ENCODE measurements around the gene UQCC2.

Gene UQCC2

DNA sequence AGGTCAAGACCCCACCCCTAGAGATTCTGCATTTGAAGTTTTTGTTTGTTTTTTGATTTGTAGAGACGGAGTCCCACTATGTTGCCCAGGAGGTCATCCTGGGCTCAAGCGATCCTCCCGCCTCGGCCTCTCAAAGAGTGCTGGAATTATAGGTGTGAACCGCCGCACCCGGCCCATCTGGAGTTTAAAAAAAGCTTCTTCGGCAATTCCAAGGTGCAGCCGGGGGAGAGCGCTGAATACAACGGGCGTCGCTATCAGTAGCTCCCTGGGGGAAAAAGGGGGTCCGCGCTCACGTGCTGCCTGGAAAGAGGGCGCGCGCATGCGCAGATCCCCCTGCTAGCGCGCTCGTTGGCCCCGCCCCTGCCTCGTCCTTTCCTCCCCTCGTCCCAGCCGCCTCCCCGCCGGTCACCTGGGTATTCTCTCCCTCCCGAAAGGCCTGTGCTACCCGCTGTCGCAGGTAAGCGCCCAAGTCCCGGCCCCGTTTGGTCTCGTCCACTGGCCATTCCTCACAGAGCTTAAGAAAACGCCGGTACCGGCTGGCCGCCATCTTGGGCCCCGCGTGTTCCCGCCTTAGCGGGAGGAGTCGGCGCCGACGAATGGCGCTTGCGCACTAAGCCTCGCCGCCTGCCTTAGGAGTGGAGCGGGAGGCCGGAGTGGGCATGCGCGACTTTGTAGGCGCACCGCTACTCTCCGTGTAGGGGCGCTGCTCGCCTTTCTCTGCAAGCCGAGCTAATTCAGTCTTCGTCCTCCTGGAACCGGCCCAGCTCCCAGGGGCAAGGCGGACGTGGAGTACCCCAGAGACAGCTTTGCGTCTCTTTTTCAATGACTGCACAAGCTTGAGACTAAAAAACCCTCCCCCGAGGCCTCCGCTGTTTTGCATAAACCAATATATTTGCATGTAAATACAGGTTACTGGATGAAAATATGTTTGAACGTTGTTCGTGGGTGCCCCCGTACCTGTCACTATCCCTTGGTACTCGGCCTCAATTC, at the start of gene UQCC2:
UQCC2 (minus strand) TSS at position 561 of the 990 bp plus-strand sequence; CDS start at position 547, 14 bp downstream.
- peak; percentile 81 to 97 (median 92) for DNase-seq

DNA sequence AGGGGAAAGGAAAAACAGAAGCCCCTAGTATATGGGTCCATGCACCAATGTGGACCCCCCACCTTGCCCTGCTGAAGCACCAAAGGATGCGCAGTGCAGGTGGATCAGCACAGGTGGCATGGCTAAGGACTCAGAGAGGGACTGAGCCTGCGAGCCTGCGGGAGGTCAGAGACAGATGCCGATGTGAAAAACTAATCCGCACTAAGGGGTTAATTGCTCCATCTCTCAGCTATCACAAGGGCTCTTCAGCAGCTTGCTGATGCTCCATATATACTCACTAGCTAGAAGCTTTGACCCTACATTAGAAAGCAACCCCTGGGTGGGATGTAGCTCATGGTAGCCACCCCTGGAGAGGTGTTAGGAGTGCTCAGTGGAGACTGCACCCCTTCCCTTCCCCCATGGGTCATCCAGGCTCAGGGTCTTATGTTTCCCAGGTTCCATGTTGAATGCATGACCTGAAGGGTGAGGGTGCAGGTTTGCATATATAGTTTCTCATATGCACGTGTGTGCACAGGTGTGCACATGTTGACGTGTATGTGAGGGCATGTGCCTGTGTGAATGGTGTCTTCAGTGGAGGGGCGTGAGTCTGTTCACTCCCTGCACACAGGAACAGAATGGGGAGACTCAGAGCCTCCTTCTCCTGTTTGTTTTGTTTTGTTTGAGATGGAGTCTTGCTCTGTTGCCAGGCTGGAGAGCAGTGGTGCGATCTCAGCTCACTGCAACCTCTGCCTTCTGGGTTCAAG, 48.6 kb upstream of the UQCC2 start:
- DNase-seq: no peak

GRCh38 chr6:33758815-33759216, 47.3 kb upstream of the UQCC2 start:
- no peak for DNase-seq

GRCh38 chr6:33757906-33758305, 46.4 kb upstream of the UQCC2 start:
- no peak for DNase-seq

DNA sequence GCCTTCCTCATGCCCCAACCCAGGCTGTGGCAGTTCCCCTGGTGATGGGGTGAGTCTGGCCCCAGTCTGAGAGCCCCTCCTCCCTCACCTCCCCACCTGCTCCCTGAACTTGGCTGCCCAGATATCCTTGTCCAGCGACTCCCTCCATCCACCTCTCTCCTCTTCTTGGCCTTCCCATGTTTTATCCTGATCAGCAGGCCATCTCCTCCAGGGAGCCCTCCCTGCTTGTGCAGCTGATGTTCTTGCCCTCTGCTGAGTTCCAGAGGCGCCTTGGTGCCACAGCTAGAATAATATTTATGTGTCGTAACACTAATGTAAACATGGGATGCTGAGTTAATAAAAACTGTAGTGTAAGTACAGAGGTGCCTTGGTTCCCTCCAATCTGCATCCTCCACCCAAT, 45.6 kb upstream of the UQCC2 start:
- no peak for DNase-seq

DNA sequence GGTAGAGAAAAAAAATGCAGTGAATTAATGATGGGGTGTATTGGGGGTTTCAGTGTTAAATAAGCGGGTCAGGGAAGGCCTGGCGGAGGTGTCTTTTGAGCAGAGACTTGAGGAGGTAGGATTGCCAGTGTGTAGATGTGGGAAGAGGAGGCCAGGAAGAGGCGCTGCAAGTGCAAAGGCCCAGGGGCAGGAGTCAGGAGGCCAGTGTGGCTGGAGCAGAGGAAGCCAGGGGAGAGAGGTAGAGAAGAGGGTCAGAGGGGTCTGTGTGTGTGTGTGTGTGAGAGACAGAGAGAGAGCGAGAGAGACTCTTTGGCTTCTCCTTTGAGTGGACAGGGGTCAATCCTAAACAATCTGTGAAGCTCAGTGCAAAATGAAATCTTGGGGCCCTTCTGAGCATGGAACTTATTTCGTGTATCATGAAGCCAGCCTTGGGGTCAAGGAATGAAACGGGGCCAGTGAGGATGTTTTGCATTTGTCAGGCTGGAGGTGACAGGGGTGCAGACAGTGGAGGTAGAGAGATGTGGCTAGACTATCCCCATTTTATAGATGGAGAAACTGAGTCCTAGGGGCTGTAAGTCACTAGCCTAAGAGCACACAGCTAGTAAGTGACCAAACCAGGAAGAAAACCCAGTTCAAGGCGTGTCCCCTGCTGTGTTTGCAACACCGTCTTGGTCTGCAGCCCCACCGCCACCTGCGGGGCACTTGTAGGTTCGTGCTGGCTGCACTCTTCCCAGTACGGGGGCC, 44.9 kb upstream of the UQCC2 start:
- DNase-seq: no peak

DNA sequence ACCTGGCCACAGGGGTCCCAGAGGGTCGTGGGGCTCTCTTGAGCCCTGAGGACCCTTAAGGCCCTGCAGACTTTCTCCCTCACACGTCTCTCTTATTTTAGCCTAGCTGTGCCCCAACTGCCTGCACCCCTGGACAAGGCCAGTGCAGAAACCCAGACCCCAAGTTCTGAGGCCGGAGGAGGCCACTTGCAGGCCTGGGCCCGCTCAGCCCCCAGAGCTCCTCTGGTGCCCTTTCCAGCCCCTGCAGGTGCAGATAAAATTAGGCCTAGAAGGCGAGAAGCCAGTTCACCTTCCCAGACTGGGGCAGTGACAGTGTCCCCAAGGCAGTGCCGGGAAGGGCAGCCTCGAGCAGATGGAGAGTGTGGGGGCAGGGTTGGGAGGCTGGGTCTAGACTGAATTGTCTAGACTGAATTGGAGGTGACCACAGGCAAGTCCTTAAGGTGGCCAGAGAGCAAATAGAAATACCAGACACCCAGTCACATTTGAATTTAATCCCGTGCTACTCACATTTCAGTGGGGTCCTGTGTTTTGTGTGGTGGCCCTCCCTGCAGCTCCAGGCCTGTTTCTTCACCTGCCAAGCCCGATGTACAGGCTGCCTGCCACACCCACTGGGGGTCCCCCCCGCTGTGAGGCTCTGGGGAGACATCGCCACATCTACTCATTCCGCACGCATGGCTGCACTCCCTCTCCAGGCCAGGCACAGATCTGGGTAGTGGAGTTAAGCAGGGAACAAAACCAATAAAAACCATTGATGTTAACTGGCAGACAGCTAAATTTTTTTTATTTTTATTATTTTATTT, 43.8 kb upstream of the UQCC2 start:
- DNase-seq: no peak

GRCh38 chr6:33754222-33754621, 42.7 kb upstream of the UQCC2 start:
- DNase-seq: no peak

DNA sequence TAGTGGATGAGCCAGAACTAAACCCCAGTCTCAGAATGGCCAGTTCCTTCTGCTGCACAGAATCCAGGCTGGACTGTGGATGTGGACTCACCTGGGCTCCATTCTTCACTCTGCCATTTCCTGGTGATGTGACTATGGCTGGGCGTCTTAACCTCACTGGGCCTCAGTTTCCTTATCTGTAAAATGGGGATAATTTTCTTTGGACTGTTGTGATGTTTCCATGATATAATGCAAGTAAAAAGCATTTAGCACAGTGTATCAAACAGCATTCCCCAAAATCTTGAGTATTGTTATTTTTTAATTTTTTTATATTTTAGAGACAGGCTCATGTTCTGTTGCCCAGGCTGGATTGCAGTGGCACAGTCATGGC, 41.1 kb upstream of the UQCC2 start:
- no peak for DNase-seq

DNA sequence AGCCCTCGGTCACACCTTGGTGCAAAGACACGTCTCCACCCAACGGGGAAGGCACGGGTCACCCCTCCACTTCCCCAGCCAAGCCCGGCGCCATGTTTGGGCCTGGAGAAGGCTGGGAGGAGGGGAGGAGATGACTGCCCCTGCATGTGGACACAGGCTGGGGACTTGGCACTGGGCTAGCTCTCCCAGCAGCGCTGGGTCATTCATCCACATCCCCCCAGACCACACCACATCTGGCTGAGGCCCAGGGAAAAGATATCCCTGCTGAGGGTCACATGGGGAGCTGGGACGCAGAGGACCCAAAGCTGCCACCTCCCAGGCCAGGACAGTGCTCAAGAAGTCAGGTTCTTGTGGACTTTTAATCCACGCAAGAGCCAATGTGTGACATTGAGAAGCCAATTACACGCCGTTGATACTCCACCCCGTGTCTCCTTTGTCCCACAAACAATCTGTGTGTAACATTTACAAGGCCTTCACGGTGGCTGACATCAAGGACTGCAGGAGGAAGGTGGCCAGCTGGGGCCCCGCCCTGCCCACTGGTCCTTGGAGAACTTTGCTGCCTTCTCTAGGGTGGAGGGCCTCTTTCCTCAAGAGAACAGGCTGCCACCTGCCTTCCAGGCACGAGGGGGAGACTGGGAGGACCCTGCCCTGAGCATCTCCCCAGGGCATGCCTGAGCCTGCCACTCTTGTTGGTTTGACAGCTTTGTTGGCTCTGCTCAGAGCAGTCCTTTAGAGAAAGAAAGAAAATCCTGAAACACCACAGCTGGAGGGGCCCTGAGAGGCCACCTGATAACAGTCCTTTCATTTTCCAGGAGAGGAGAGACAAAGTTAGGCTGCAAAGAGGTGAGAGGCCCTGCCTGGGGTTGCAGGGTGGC, 40.5 kb upstream of the UQCC2 start:
- DNase-seq: no peak

GRCh38 chr6:33750244-33750991, 38.9 kb upstream of the UQCC2 start:
- no peak for DNase-seq

GRCh38 chr6:33749401-33749800, 37.9 kb upstream of the UQCC2 start:
- no peak for DNase-seq

DNA sequence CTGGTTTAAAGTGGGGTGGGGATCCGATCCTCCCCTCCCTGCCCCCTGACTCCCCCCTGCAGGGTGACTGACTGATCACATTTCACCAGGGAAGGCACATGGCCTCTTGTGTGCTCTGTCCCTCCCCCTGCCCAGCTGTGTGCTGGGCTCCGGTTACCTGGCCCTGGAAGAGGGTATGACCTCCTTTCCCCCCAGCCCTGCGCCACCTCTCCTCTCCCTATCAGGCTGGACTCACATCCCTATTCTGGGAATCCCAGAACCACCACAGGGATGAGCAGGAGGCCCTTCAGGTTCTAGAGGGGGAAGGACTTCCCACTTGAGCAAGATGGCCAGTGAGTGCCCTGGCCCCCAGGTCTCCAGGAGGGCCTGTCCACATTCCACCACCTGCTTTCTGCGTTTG, 37.3 kb upstream of the UQCC2 start:
- no peak for DNase-seq

DNA sequence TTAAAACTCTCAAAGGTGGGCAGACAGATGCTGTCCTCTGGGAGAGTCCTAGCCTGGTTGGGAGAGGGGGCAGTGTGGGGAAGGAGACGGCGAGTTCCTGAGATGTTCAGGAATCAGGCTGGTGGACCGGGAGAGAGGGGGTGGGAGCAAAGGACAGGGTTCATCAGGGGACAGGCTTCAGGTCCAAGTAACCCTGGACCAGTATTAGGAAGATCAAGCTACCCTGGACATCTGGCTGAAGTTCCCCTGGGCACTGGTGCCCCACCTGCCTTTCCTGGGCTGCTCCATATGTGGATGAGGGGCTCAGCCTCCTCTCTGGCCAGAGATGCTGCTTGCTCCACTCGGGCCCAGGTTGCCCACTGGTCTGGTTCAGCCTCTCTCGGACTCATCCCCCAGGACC, 36.3 kb upstream of the UQCC2 start:
- DNase-seq: no peak

DNA sequence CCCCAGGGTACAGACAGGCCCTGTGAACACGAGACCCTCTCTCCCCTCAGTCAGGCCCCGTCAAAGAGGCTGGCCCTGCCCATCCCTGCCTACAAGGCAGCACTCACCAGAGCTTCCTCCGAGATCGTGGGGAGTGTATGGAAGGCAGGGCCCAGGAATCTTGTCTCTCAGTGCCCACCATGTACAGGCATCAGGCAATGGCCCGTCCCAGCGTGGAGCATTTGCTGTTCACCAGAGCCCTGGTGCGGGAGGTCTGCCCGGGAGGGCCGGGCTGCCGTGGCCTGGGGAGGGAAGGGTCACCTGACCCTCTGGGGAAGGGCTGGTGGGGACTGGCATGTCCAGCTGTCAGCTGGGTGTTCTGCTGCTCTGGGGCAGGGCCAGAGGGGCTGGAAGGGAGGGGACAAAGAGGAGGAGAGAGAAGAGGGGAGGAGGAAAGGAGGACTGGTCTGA, 35.2 kb upstream of the UQCC2 start, which contains the start of gene IP6K3:
IP6K3 (minus strand) TSS at position 255 of the 450 bp plus-strand sequence. CDS start 11,429 bp downstream, outside the sequence.
- peak in 13 of 14 donors; percentile 13 to 93 (median 78) for DNase-seq

- peak in 12 of 14 donors; percentile 26 to 88 (median 72) for DNase-seq
These were observed 34.6 kb upstream of the UQCC2 start for GRCh38 chr6:33746036-33746600.

GRCh38 chr6:33745548-33745947, 34.0 kb upstream of the UQCC2 start:
- DNase-seq: peak in 5 of 14 donors; percentile 29 to 56 (median 43)

DNA sequence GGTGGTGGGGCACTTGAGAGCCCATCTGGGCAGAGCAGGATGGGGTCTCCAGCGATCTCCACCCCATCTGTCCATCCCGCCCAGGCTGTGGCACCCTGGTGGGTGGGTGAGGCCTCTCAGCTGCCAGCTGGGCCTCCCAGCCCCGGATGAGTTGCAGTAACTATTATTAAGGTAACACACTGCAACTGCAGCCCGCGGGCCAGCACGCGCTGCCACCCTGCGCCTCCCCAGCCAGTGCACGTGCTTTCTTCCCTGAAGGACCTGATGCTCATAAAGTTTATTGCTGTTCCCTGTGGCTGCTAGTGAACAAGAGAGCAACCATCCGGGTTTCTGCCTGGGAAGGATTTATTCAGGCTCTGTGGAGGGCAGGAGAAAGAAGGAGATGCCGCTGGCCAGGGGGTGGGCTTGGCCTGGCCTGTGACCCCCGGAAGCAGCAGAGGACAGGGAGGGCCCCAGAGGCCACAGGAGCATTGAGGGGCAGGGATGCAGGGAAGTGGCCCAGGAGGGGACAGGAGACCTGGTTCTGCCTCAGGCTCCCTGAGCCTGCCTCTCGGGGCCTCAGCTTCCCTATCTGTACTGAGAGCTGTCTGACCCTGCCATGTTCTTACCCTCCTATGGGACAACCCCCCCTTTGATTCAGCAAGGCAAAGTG, 33.5 kb upstream of the UQCC2 start:
- DNase-seq: peak in 4 of 14 donors; percentile 46 to 69 (median 53)

Data from C1 segment of cervical spinal cord (tissue), 14 donors.